ENCODE measurements around the gene GRIA2. TPM values are rescaled to one million over a fixed set of nuclear protein-coding genes. Genes with fewer than 3 reads are reported as not detected.

The GRIA2 gene
- total RNA-seq, 4 donors from 2014 or later, result 4.5 to 21.6 (median 9.8) TPM

GRCh38 chr4:157293673-157294072 lies 73.1 kb downstream of the GRIA2 start:
- Histone ChIP-seq H3K27ac (no peak overlapping the region), H3K4me3 (no peak overlapping the region), H3K4me1 (no peaks in the 10 kb centered on the region), H3K36me3 (no peaks in the 10 kb centered on the region), H3K9me3 (no peaks in the 10 kb centered on the region), H3K27me3 (no peaks in the 10 kb centered on the region)
- WGBS, 2 donors, result 89 to 93% methylated on average over 4 of the region's 4 CpGs
- DNase-seq (ENCODE audit: low spot score in 2 of 2), result no peak
- TF ChIP-seq EP300 (IDR thresholded peaks at IDR 0.05) (no peak), CTCF (IDR thresholded peaks at IDR 0.05) (no peak), POLR2A (IDR thresholded peaks at IDR 0.05) (no peak)

GRCh38 chr4:157294575-157294974 lies 74.0 kb downstream of the GRIA2 start:
- Histone ChIP-seq H3K36me3 (no peaks in the 10 kb centered on the region), H3K9me3 (no peaks in the 10 kb centered on the region), H3K4me1 (no peaks in the 10 kb centered on the region), H3K27ac (no peak overlapping the region), H3K27me3 (no peaks in the 10 kb centered on the region), H3K4me3 (no peak overlapping the region)
- TF ChIP-seq CTCF (IDR thresholded peaks at IDR 0.05) (no peak), EP300 (IDR thresholded peaks at IDR 0.05) (no peak), POLR2A (IDR thresholded peaks at IDR 0.05) (no peak)
- whole genome bisulfite sequencing, 2 donors, result 78 to 81% methylated on average over 2 of the region's 2 CpGs
- no peak for DNase-seq (ENCODE audit: low spot score in 2 of 2)

GRCh38 chr4:157300701-157301100 lies 80.2 kb downstream of the GRIA2 start:
- Histone ChIP-seq H3K4me3 (no peak overlapping the region), H3K9me3 (no peaks in the 10 kb centered on the region), H3K27me3 (no peaks in the 10 kb centered on the region), H3K4me1 (no peaks in the 10 kb centered on the region), H3K36me3 (no peaks in the 10 kb centered on the region), H3K27ac (no peak overlapping the region)
- WGBS, 2 donors, result 42 to 53% methylated on average over 2 of the region's 2 CpGs
- DNase-seq (ENCODE audit: low spot score in 2 of 2), result no peak
- TF ChIP-seq CTCF (IDR thresholded peaks at IDR 0.05) (no peak), EP300 (IDR thresholded peaks at IDR 0.05) (no peak), POLR2A (IDR thresholded peaks at IDR 0.05) (no peak)

- no peaks in the 10 kb centered on the region for H3K9me3 ChIP-seq
- DNase-seq (ENCODE audit: low spot score in 2 of 2), result no peak
- no peak overlapping the region for H3K4me3 ChIP-seq
- no peaks in the 10 kb centered on the region for H3K36me3 ChIP-seq
- peaks cover 0 to 9% (median 0%) of the 10 kb centered on the region in 4 donors for H3K4me1 ChIP-seq
- 66 to 67% methylated on average over 6 of the region's 6 CpGs for WGBS, 2 donors
- no peak for TF ChIP-seq POLR2A (IDR thresholded peaks at IDR 0.05)
- TF ChIP-seq CTCF (IDR thresholded peaks at IDR 0.05), result no peak
- TF ChIP-seq EP300 (IDR thresholded peaks at IDR 0.05), result no peak
- no peaks in the 10 kb centered on the region for H3K27me3 ChIP-seq
- no peak overlapping the region for H3K27ac ChIP-seq
Observed at GRCh38 chr4:157303471-157303960, 83.0 kb downstream of the GRIA2 start.

- H3K36me3 ChIP-seq, result no peaks in the 10 kb centered on the region
- 81 to 86% methylated on average over 5 of the region's 5 CpGs for WGBS, 2 donors
- TF ChIP-seq CTCF (IDR thresholded peaks at IDR 0.05), result no peak
- no peak for TF ChIP-seq POLR2A (IDR thresholded peaks at IDR 0.05)
- no peak for TF ChIP-seq EP300 (IDR thresholded peaks at IDR 0.05)
Observed at GRCh38 chr4:157304769-157305168, 84.2 kb downstream of the GRIA2 start.

More at GRCh38 chr4:157304769-157305168, 84.2 kb downstream of the GRIA2 start:
- no peaks in the 10 kb centered on the region for H3K9me3 ChIP-seq
- no peak overlapping the region for H3K27ac ChIP-seq
- H3K27me3 ChIP-seq, result no peaks in the 10 kb centered on the region
- peaks cover 0 to 9% (median 0%) of the 10 kb centered on the region in 4 donors for H3K4me1 ChIP-seq
- no peak overlapping the region for H3K4me3 ChIP-seq
- DNase-seq (ENCODE audit: low spot score in 2 of 2), result no peak
